H7 (cell line): ENCODE data around the gene CPT1C. TPM values are rescaled to one million over a fixed set of nuclear protein-coding genes. Genes with fewer than 3 reads are reported as not detected.

ENCODE experiments used
- DNase-seq: peaks from one replicate; pipeline ENCODE4 v3.0.0; 2012
- H3K27me3 ChIP-seq: 2 replicates; pipeline ENCODE4 v1.6.0; 2011; ENCODE audit warnings: mild to moderate bottlenecking, low read length; ENCODE audit not compliant: control insufficient read depth, insufficient read depth
- H3K36me3 ChIP-seq: replicated peaks from 2 replicates; pipeline ENCODE4 v1.5.1; 2011; ENCODE audit warnings: low read length; ENCODE audit not compliant: control insufficient read depth, insufficient read depth
- H3K4me3 ChIP-seq: 2 replicates; pipeline ENCODE4 v1.5.1; 2011; ENCODE audit warnings: low read depth, mild to moderate bottlenecking, control low read depth, low read length, moderate library complexity; ENCODE audit not compliant: insufficient read depth
- total RNA-seq: library from RNA; depleted of rRNA; stranded (reverse); fragments of >200 nt; shearing (Covaris generic); gene quantifications from 2 replicates; pipeline ENCODE4 v1.2.3, GENCODE V29; 2014

The CPT1C gene
- total RNA-seq, 1 experiment from 2014 or later = 25.8 TPM

DNA sequence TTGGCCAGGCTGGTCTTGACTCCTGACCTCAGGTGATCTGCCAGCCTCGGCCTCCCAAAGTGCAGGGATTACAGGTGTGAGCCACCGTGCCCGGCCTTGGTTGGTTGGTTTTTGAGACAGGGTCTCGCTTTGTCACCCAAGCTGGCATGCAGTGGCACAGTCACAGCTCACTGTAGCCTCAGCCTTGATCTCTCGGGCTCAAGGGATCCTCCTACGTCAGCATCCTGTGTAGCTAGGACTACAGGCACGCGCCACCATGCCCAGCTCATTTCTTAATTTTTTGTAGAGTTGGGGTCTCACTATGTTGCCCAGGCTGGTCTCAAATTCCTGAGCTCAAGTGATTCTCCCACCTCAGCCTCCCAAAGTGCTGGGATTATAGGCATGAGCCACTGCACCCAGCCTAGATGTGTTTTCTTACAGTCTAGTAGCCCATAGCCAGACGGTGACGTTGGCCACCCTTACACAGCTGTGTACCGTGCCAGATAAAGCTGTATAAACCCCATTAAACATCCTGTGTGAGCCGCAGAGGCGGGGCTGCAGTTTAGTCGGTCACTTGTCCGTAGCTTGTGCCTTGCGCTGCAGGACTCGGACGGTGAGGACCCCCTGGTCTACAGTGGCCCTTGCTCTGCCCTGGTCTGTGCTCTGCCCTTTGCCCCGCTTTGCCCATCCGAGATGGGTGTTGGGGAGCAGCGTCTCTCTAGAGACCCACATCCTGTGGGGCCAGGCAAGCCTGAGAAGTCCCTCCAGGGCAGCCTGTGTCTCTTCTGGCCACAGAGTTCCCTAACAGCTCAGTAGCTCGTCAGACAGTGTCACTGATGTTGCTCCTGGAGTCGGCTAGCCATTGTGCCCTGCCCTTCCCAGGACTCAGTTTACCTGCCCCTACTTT, 35.1 kb upstream of the CPT1C start:
- DNase-seq = no peak
- Histone ChIP-seq H3K4me3 (no peak overlapping the region), H3K27me3 (no peaks in the 10 kb centered on the region), H3K36me3 (peaks cover 37% of the 10 kb centered on the region)

DNA sequence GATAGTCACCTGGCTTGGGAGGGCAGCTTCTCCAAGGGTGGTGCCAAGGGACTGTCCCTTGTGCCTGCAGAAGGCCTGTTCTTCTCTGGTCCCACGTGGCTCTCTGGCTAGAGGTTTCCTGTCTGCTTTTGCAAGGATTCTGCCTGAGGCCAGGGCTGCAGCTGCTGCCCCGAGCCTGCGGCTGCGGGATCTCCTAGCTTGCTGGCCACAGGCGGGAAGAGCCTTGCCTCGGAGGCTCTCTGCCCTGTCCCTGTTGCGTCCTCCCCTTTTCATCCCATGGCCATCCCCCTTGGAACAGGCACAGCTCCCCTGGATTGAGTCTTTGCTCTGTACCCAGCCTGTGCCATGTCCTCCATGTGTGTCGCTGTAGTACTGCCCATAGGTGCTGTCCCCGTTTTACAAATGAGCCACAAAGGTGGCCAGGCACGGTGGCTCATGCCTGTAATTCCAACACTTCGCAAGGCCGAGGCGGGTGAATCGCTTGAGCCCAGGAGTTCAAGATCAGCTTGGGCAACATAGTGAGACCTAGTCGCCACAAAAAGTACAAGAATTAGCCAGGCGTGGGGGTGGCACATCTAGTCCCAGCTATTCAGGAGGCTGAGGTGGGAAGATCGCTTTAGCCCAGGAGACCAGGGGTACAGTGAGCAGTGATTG, 34.3 kb upstream of the CPT1C start:
- Histone ChIP-seq H3K4me3 (no peak overlapping the region), H3K27me3 (no peaks in the 10 kb centered on the region), H3K36me3 (peaks cover 43% of the 10 kb centered on the region)
- no peak for DNase-seq

DNA sequence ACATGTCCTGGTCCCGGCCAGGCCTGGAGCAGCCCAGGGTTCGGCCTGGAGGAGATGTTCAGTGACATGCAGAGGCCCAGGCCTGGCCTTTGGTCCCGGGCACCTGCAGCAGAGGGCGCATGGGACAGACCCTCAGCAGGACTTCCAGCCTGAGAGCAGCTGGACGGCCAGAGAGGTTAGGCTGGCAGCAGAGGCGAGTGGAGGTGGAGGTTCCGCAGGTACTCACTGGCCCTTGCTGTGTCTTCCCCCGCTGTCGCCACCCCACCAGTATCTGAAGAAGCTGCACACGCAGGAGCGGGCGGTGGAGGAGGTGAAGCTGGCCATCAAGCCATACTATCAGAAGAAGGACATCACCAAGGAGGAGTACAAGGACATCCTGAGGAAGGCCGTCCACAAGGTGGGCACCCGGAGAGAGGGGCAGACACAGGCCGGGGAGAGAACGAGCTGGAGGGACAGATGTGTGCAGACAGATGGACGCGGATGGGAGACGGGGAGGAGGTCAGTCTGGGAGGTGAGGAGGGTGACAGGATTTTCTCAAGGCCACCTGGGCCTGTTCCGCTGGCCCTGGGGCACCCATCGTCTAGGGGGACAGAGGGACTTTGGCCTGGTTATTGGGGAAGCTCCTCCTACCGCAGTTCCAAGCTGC, 33.3 kb upstream of the CPT1C start:
- H3K36me3 ChIP-seq = peaks cover 52% of the 10 kb centered on the region
- DNase-seq = no peak
- H3K27me3 ChIP-seq = no peaks in the 10 kb centered on the region
- no peak overlapping the region for H3K4me3 ChIP-seq

DNA sequence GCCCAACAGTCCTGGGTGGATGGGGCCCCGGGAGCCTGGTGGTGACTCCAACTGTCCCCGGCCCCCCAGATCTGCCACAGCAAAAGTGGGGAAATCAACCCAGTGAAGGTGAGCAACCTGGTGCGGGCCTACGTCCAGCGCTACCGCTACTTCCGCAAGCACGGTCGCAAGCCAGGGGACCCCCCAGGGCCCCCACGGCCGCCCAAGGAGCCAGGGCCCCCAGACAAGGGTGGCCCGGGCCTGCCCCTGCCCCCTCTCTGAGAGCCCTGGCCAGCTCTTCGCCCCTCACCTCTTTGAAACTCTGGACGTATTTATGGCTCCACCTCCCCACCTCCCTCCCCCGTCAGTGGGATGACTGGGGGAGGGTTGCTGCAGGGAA, 32.8 kb upstream of the CPT1C start:
- Histone ChIP-seq H3K4me3 (no peak overlapping the region), H3K27me3 (no peaks in the 10 kb centered on the region), H3K36me3 (peaks cover 57% of the 10 kb centered on the region)
- DNase-seq = no peak

DNA sequence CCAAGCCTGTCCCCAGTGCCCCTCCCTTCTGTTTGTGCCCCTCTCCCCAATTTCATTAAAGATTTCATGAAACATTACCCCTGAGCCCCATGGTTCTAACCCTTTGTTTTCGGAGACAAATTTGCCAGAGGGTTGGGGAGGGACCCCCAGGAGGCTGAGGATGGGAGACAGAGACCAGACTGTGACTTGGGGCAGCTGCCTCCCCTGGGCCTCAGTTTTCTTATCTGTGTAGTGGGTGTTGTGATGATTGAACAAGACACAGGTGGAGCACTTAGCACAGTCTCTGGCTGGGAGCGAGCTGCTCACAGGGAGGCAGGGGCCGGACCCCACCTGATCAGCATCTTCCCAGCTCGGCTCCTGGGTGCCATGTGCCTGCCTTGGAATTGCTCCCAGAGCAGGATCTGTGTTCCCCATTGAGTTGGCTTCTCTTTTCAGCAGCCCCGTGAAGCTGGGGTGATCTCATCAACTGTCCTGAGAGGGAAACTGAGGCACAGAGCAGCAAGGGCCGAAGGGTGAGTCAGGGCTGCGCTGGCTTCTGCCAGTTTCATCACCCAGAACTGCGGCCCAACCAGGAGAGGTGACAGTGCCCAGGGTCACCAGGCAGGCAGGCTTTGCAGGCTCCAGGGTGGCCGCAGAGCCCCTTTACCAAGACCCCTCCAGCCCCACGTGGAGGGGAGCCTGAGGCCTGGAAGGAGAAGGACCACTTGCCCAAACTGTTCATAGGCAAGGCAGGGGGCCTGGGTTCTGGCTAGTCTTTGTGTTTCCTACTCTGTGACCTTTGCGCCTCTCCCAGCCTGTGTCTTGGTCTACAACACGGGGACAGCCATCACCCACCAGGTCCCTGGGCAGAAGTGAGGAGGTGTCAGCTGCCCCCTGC, 32.1 kb upstream of the CPT1C start:
- peaks cover 56% of the 10 kb centered on the region for H3K36me3 ChIP-seq
- H3K4me3 ChIP-seq = no peak overlapping the region
- no peaks in the 10 kb centered on the region for H3K27me3 ChIP-seq
- no peak for DNase-seq

DNA sequence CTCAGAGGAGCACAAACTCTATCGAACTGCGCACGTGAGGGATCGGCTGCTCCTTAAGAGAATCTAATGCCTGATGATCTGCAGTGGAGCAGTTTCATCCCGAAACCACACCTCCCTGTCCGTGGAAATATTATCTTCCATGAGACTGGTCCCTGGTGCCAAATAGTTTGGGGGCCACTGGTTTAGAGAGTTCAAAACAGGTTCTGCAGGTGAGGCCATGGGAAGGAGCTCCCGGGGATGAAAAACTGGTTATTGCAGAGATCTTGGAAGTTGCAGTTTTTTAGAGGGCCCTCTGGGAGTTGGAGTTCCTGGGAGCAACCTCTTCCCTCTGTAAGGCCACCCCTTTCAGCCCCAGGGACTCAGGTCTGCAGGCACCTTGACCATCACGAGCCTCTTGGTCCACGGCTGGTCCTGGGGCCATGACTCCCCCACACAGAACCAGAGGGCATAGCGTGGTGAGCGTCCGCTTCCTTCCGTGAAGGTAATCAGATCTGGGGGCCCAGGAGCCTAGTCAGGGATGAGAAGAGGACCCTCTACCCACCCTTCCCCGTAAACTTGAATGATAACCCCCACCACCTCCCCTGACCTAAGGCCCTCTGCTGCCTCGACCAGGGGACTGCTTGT, 30.5 kb upstream of the CPT1C start:
- no peak overlapping the region for H3K4me3 ChIP-seq
- no peaks in the 10 kb centered on the region for H3K27me3 ChIP-seq
- peaks cover 46% of the 10 kb centered on the region for H3K36me3 ChIP-seq
- no peak for DNase-seq

DNA sequence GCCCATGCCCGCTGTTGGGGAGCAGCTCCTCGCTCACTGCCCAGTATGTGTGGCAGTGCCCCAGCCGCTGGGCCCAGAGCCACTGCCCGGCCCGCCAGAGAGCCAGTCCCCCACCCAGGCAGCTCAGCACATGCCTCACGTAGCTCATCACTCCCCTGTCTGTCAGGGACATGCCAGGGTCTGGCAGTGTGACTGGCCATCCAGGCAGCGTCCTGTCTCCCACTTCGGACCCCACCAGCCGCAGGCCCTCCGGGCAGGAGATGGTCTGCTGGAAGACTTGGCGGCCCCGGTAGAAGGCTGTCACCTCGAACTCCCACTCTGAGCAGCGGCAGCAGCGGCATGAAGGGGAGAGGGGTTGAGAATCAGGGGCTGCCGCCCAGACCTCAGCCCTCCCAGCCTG, 28.9 kb upstream of the CPT1C start:
- Histone ChIP-seq H3K27me3 (no peaks in the 10 kb centered on the region), H3K4me3 (no peak overlapping the region), H3K36me3 (peaks cover 41% of the 10 kb centered on the region)
- DNase-seq = no peak

DNA sequence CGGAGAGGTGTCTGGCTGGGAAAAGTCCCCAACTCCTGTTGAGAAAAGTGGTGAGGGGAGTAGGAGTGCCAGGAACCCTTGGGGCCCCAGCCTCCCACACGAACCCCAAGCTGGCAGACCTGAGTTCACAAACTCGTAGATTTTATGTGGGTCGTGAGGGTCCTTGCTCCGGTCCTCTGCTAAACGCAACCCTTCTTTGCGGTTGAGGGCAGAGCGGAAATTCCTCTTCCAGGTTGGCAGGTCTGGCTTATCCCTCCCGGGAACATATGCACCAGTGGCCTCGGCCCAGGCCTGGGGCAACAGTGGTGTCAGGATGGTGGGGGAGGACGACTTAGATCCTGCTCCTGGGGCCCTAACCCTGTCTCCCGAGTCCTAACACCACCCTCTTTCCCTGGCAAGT, 27.7 kb upstream of the CPT1C start:
- Histone ChIP-seq H3K36me3 (peaks cover 42% of the 10 kb centered on the region), H3K4me3 (no peak overlapping the region), H3K27me3 (no peaks in the 10 kb centered on the region)
- no peak for DNase-seq

DNA sequence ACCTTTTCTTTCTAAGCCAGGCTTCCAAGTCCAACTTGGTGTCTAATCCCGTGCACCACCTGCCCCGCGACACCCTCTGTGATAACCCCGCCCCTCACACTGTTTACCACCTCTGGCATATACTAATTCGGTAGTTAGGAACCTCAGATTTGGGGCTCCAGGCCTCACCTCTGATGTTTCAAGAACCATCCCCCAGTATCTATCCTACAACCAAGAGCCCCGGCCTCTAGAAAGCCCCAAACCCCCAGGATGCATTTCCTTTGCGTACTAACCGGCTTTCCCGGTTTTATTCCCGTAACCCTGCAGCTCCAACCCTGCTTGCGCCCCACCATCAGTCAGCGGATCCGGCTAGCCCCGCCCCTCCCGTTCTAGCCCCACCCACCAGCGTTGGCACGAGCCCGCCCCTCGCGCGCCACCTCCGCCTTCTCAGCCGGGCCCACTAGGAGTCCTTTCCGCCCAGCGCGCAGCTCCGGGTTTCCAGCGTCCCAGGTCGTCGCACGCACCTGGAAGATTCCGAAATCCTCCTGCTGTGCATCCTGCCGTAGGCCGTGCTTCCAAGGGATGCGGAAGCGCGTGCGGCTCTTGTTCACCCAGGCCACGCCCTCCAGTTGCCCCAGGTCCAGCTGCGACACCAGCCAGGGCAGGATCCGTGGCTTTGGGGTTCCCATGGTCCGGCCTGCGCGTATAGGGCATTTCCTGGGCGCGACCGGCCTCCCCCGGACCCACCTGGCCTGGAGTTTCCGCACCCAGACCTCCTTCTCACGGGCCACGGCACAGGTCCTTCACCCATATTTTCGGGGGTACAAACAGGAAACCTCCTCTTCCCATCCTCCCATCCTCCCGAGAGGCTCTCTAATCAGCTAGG, 26.5 kb upstream of the CPT1C start:
- H3K4me3 ChIP-seq = peak overlapping the region; percentile 90
- no peaks in the 10 kb centered on the region for H3K27me3 ChIP-seq
- peak; percentile 98 for DNase-seq
- peaks cover 35% of the 10 kb centered on the region for H3K36me3 ChIP-seq

DNA sequence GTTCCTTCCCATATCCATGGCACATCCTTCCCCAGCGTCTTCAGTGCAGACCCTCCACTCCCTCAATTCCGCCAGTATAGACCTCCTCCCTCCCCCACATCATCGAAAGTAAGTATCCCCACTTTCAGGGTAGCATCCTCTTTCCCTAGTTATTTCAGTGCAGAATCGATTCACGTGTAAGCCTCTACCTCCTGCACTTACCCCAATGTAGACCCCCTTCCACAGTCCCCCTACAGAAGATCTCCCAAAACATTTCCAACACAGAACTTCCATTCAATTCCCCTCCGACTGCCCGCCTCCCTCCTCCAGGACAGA, 25.9 kb upstream of the CPT1C start:
- peak overlapping the region; percentile 90 for H3K4me3 ChIP-seq
- peaks cover 33% of the 10 kb centered on the region for H3K36me3 ChIP-seq
- H3K27me3 ChIP-seq = no peaks in the 10 kb centered on the region
- DNase-seq = no peak

DNA sequence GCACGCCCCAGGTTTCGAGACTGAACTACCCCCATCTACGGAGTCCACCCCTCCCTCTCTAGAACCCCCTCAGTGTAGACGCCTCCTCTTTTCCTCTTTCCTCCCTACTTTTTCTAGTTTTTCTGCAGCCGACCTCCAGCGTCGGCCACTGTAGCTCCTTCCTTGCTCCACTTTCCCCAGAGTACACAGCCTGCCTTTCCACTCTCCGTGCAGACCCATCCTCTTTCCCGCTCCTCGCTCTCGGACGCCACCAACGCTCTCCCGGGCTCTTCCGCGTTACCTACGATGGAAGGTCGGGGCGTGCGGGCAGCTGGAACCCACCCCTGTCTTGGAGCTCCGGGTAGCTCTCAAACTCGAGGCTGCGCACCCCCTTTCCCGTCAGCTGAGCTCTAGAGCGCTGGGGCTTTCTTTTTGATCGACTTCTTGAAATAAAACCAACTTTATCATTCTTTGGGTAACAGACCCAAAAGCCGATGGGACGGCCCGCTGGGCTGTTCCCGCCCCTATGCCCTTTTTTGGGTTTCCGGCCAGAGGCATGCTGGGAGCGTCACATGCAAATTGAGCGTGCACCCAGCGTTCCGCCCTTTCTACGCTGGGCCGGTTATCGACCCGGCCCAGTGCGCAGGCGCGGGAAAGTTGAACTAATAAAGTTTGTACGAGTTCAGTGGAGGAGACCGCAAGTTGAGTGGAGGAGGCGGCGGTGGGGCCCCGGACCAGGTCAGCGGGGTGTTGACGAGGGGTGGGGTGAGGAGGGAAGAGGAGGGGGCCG, 25.4 kb upstream of the CPT1C start, which contains the start of the genes BCL2L12 and IRF3:
BCL2L12 (plus strand) TSS at position 583 of the 769 bp plus-strand sequence. CDS start 760 bp downstream, outside the sequence.
IRF3 (minus strand) TSS at position 507 of the 769 bp plus-strand sequence. CDS start 1,019 bp downstream, outside the sequence.
- Histone ChIP-seq H3K4me3 (peak within 1 kb of the TSS; percentile 90), H3K27me3 (no peaks in the 10 kb centered on the region), H3K36me3 (peaks cover 29% of the 10 kb centered on the region)
- peak; percentile 97 for DNase-seq

DNA sequence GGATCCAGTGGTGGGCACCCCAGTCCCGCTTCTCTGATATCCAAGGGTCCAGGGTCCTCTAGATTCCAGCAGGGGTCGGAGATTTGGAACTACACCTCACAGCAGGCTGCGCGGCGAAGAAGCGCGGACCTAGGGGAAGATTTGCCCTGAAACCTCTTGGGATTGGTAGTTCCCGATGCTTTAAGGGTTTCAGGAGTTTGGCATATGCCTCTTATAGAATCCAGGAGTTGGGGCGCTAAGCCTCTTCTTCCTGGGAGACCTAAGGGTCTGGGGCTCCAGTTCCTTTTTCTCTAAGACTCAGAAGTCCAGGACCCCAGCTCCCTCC, 24.8 kb upstream of the CPT1C start:
- Histone ChIP-seq H3K4me3 (peak overlapping the region; percentile 90), H3K36me3 (peaks cover 25% of the 10 kb centered on the region), H3K27me3 (no peaks in the 10 kb centered on the region)
- no peak for DNase-seq

DNA sequence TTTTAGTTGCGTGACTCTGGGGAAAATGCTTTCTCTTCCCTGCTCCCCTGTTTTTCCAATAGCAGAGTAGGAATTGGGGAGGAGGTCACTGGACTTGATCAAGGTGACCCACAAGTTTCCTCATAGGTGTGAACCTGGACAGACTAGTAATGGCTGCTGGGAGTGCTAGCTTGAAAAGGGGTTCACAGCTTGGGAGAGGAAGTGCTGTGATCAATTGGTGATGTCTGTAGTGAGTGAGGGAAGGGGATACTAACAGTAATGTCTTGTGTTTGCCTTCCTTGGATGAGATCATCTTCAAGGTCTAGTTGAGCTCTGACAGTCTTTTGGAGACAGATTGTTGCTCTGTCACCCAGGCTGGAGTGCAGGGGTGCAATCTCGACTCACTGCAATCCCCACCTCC, 23.4 kb upstream of the CPT1C start:
- peaks cover 14% of the 10 kb centered on the region for H3K36me3 ChIP-seq
- H3K4me3 ChIP-seq = no peak overlapping the region
- H3K27me3 ChIP-seq = no peaks in the 10 kb centered on the region
- no peak for DNase-seq
